ENCODE results near the gene PXT1. TPM values are rescaled to one million over a fixed set of nuclear protein-coding genes. Genes with fewer than 3 reads are reported as not detected.

PXT1 gene
- polyA plus RNA-seq, 1 donor (not counting 4 experiments of a cell fraction or from before 2014, with no cell fraction given): 0.08 TPM

DNA sequence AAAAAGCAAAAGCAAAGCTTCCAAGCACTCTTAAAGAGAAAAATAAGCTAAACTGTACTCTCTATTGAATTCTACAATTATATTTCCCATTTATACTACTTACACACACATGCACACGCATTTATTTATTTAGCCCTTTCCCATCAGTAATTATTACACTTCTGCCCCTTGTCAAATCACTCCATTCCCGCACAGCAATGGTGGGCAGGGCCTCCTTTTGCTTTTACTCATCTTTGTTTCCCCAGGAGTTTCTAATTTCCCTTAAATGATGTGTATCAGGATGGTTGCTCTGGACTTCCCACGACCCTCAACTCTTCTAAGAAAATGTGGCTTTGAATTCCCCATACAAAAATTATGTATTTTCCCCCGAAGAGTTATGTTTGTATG, 19.9 kb downstream of the PXT1 start:
- no peaks in the 10 kb centered on the region for H3K9me1 ChIP-seq (ENCODE audit: control insufficient read depth, extremely low read depth, insufficient read depth, low read length)
- H4K20me1 ChIP-seq (ENCODE audit: control insufficient read depth, extremely low read depth, insufficient read depth, low read length): no peaks in the 10 kb centered on the region
- TF ChIP-seq EZH2 (IDR thresholded peaks at IDR 0.05; ENCODE audit: low read length): no peak
- TF ChIP-seq, protein P1, sequence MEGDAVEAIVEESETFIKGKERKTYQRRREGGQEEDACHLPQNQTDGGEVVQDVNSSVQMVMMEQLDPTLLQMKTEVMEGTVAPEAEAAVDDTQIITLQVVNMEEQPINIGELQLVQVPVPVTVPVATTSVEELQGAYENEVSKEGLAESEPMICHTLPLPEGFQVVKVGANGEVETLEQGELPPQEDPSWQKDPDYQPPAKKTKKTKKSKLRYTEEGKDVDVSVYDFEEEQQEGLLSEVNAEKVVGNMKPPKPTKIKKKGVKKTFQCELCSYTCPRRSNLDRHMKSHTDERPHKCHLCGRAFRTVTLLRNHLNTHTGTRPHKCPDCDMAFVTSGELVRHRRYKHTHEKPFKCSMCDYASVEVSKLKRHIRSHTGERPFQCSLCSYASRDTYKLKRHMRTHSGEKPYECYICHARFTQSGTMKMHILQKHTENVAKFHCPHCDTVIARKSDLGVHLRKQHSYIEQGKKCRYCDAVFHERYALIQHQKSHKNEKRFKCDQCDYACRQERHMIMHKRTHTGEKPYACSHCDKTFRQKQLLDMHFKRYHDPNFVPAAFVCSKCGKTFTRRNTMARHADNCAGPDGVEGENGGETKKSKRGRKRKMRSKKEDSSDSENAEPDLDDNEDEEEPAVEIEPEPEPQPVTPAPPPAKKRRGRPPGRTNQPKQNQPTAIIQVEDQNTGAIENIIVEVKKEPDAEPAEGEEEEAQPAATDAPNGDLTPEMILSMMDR (optimal IDR thresholded peaks at IDR 0.05 in 1 of 3, IDR thresholded peaks at IDR 0.05 in 1 of 3, conservative IDR thresholded peaks at IDR 0.05 in 1 of 3; ENCODE audit: extremely low read depth in 1 of 3, insufficient read depth in 2 of 3, low read length in 3 of 3): no peak
- H3K9me3 ChIP-seq (ENCODE audit: control insufficient read depth, low read depth, low read length): no peaks in the 10 kb centered on the region
- peaks cover 29% of the 10 kb centered on the region for H3K4me1 ChIP-seq (ENCODE audit: control insufficient read depth, extremely low read depth, insufficient read depth, low read length)
- H2AFZ ChIP-seq (ENCODE audit: control insufficient read depth, low read length): peak overlapping the region; percentile 97
- no peaks in the 10 kb centered on the region for H3K79me2 ChIP-seq (ENCODE audit: control insufficient read depth, insufficient read depth, low read length)
- peak overlapping the region; percentile 98 for H3K4me2 ChIP-seq (ENCODE audit: control insufficient read depth, extremely low read depth, insufficient read depth, low read depth, low read length)
- H3K4me3 ChIP-seq (ENCODE audit: control insufficient read depth in 2 of 3, extremely low read depth in 1 of 3, insufficient read depth in 2 of 3, low read depth in 1 of 3, low read length in 3 of 3): peak overlapping the region; percentile 44 to 95 (median 63)
- peak overlapping the region; percentile 67 for H3K27ac ChIP-seq (ENCODE audit: control insufficient read depth, insufficient read depth, low read length)
- FAIRE-seq (no peak), DNase-seq (ENCODE audit: low read depth, low spot score) (no peak)
- H3K27me3 ChIP-seq (ENCODE audit: control insufficient read depth, extremely low read depth, insufficient read depth, low read length): no peaks in the 10 kb centered on the region
- dilution Hi-C loops (cut with MboI; ENCODE audit: extremely low pct_ligation_motif_present, low sequenced_read_pairs): no loop called here
- no peaks in the 10 kb centered on the region for H3K36me3 ChIP-seq (ENCODE audit: control insufficient read depth in 2 of 2, extremely low read depth in 1 of 2, insufficient read depth in 2 of 2, low read length in 2 of 2)
- H3K9ac ChIP-seq (ENCODE audit: control insufficient read depth, extremely low read depth, insufficient read depth, low read length): peak overlapping the region; percentile 85

DNA sequence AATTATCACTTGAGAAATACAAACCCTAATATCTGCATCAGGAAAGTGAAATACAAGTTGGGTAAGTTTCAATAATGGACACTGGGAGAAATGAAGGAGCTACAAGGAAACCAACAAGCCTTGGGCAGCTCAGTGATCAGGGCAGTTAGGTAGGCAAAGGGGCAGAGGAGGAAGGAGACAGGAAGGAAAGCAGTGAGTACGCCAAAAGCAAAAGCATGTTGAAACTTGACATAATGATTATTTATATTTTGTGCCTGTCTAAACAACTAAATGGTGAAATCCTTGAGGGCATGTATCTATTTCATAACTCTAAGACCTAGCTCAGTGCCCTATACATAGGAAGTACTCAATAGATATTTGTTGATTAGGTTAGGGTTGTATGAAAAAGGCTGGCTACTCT, 23.3 kb downstream of the PXT1 start:
- FAIRE-seq: peak; percentile 86
- peak; percentile 45 for DNase-seq (ENCODE audit: low read depth, low spot score)
- H3K9ac ChIP-seq (ENCODE audit: control insufficient read depth, extremely low read depth, insufficient read depth, low read length): no peak overlapping the region
- H3K79me2 ChIP-seq (ENCODE audit: control insufficient read depth, insufficient read depth, low read length): no peaks in the 10 kb centered on the region
- no peaks in the 10 kb centered on the region for H4K20me1 ChIP-seq (ENCODE audit: control insufficient read depth, extremely low read depth, insufficient read depth, low read length)
- H3K27me3 ChIP-seq (ENCODE audit: control insufficient read depth, extremely low read depth, insufficient read depth, low read length): no peaks in the 10 kb centered on the region
- no peak overlapping the region for H3K27ac ChIP-seq (ENCODE audit: control insufficient read depth, insufficient read depth, low read length)
- dilution Hi-C loops (cut with MboI; ENCODE audit: extremely low pct_ligation_motif_present, low sequenced_read_pairs): no loop called here
- TF ChIP-seq, protein P1 (optimal IDR thresholded peaks at IDR 0.05 in 1 of 3, IDR thresholded peaks at IDR 0.05 in 1 of 3, conservative IDR thresholded peaks at IDR 0.05 in 1 of 3; ENCODE audit: extremely low read depth in 1 of 3, insufficient read depth in 2 of 3, low read length in 3 of 3): no peak
- no peak for TF ChIP-seq EZH2 (IDR thresholded peaks at IDR 0.05; ENCODE audit: low read length)
- peak overlapping the region; percentile 35 for H2AFZ ChIP-seq (ENCODE audit: control insufficient read depth, low read length)
- H3K4me3 ChIP-seq (ENCODE audit: control insufficient read depth in 2 of 3, extremely low read depth in 1 of 3, insufficient read depth in 2 of 3, low read depth in 1 of 3, low read length in 3 of 3): no peak overlapping the region
- H3K9me3 ChIP-seq (ENCODE audit: control insufficient read depth, low read depth, low read length): no peaks in the 10 kb centered on the region
- H3K4me2 ChIP-seq (ENCODE audit: control insufficient read depth, extremely low read depth, insufficient read depth, low read depth, low read length): peak overlapping the region; percentile 49
- no peaks in the 10 kb centered on the region for H3K36me3 ChIP-seq (ENCODE audit: control insufficient read depth in 2 of 2, extremely low read depth in 1 of 2, insufficient read depth in 2 of 2, low read length in 2 of 2)
- H3K4me1 ChIP-seq (ENCODE audit: control insufficient read depth, extremely low read depth, insufficient read depth, low read length): peaks cover 24% of the 10 kb centered on the region
- H3K9me1 ChIP-seq (ENCODE audit: control insufficient read depth, extremely low read depth, insufficient read depth, low read length): no peaks in the 10 kb centered on the region

Data from keratinocyte (primary cell).